GM12801 (cell line): ENCODE results near the gene GINS1.

ENCODE experiments used
- CTCF ChIP-seq: IDR thresholded peaks from one replicate; pipeline ENCODE4 v1.5.1; 2011; ENCODE audit warnings: control low read depth; ENCODE audit not compliant: insufficient read length; ENCODE audit errors: extremely low read depth

Gene GINS1

GRCh38 chr20:25444556-25444955 lies 37.1 kb downstream of the GINS1 start:
- TF ChIP-seq CTCF, result no peak

- TF ChIP-seq CTCF, result no peak
Observed at GRCh38 chr20:25447671-25448070, 40.2 kb downstream of the GINS1 start.

- no peak for TF ChIP-seq CTCF
Observed at GRCh38 chr20:25452333-25452732, 44.9 kb downstream of the GINS1 start.

GRCh38 chr20:25453035-25453810 lies 45.8 kb downstream of the GINS1 start:
- TF ChIP-seq CTCF, result no peak

- no peak for TF ChIP-seq CTCF
Observed at GRCh38 chr20:25454153-25454900, 46.9 kb downstream of the GINS1 start.

GRCh38 chr20:25457886-25458680 lies 50.6 kb downstream of the GINS1 start:
- TF ChIP-seq CTCF, result no peak
